IMR-90 (cell line): ENCODE results near the gene GRIPAP1. TPM values are rescaled to one million over a fixed set of nuclear protein-coding genes. Genes with fewer than 3 reads are reported as not detected.

Experiments used
- ATAC-seq: fragments of 200-7000 bp; cut with Tn5 transposase; 2 replicates; pipeline ENCODE4 v1.9.1; 2020; ENCODE audit warnings: low read depth, mild to moderate bottlenecking, moderate library complexity
- BruUV-seq: library from RNA; stranded (reverse); fragments of 400-500 nt; replicated peaks from 2 replicates; lab custom pipeline; 2021; lab: Mats Ljungman, UMichigan
- CTCF ChIA-PET: fragments of 300-600 bp; formaldehyde crosslinking; extraction: SDS; loops from one replicate; lab custom pipeline; 2021; ENCODE audit warnings: antibody characterized with exemption; lab: Yijun Ruan, JAX
- POLR2A ChIA-PET: fragments of 300-600 bp; sonication (Branson Sonifier 250); formaldehyde crosslinking; loops from one replicate; lab custom pipeline; 2022; ENCODE audit warnings: antibody characterized with exemption; ENCODE audit not compliant: unreplicated experiment; lab: Charles Lee
- DNase-seq: peaks from one replicate; pipeline ENCODE4 v3.0.0; 2013
- H2AFZ ChIP-seq: replicated peaks from 2 replicates; pipeline ENCODE3; 2013; ENCODE audit warnings: low read length, mild to moderate bottlenecking; ENCODE audit not compliant: poor library complexity
- H2AK5ac ChIP-seq: 2 replicates; pipeline ENCODE4 v1.6.1; 2013; ENCODE audit warnings: low read depth, low read length, inconsistent platforms
- H2AK9ac ChIP-seq: replicated peaks from 2 replicates; pipeline ENCODE3; 2013; ENCODE audit warnings: mild to moderate bottlenecking, low read depth, low read length, moderate library complexity; ENCODE audit not compliant: poor library complexity
- H2BK120ac ChIP-seq: 2 replicates; pipeline ENCODE4 v1.6.1; 2013; ENCODE audit warnings: low read depth, low read length, inconsistent platforms
- H2BK15ac ChIP-seq: 3 replicates; pipeline ENCODE4 v1.6.1; 2013; ENCODE audit warnings: low read depth, low read length, inconsistent platforms
- H2BK20ac ChIP-seq: 2 replicates; pipeline ENCODE4 v1.6.1; 2013; ENCODE audit warnings: low read depth, mild to moderate bottlenecking, inconsistent platforms, low read length, moderate library complexity
- H2BK5ac ChIP-seq: 2 replicates; pipeline ENCODE4 v1.6.1; 2013; ENCODE audit warnings: mild to moderate bottlenecking, low read depth, low read length, inconsistent platforms; ENCODE audit not compliant: poor library complexity, severe bottlenecking
- H3K14ac ChIP-seq: replicated peaks from 2 replicates; pipeline ENCODE4 v1.6.1; 2013; ENCODE audit warnings: low read depth, low read length, inconsistent platforms
- H3K18ac ChIP-seq: 2 replicates; pipeline ENCODE4 v1.6.1; 2013; ENCODE audit warnings: low read depth, low read length, control low read depth
- H3K23ac ChIP-seq: 2 replicates; pipeline ENCODE4 v1.6.1; 2013; ENCODE audit warnings: low read depth, low read length, inconsistent platforms
- H3K27ac ChIP-seq: 2 replicates; pipeline ENCODE4 v1.5.1; 2013; ENCODE audit warnings: mild to moderate bottlenecking, control low read depth, low read length; ENCODE audit not compliant: insufficient read depth
- H3K27me3 ChIP-seq: 2 replicates; pipeline ENCODE4 v1.6.1; 2013; ENCODE audit warnings: low read length; ENCODE audit not compliant: control insufficient read depth, insufficient read depth
- H3K36me3 ChIP-seq: 2 replicates; pipeline ENCODE4 v1.6.1; 2013; ENCODE audit warnings: low read length, mixed read lengths; ENCODE audit not compliant: control insufficient read depth, insufficient read depth
- H3K4ac ChIP-seq: 2 replicates; pipeline ENCODE4 v1.6.1; 2013; ENCODE audit warnings: low read depth, low read length, inconsistent platforms
- H3K4me1 ChIP-seq: 2 replicates; pipeline ENCODE4 v1.6.1; 2013; ENCODE audit warnings: low read length, mixed read lengths; ENCODE audit not compliant: control insufficient read depth, insufficient read depth
- H3K4me2 ChIP-seq: 2 replicates; pipeline ENCODE4 v1.6.1; 2013; ENCODE audit warnings: low read depth, mild to moderate bottlenecking, control low read depth, low read length, moderate library complexity
- H3K4me3 ChIP-seq: 2 replicates; pipeline ENCODE4 v1.5.1; 2013; ENCODE audit warnings: low read depth, mild to moderate bottlenecking, control low read depth, low read length, moderate library complexity; ENCODE audit not compliant: insufficient read depth
- H3K56ac ChIP-seq: 2 replicates; pipeline ENCODE4 v1.6.1; 2013; ENCODE audit warnings: low read length, inconsistent platforms; ENCODE audit not compliant: insufficient read depth; ENCODE audit errors: extremely low read depth
- H3K79me1 ChIP-seq, 2 experiments: 2 replicates each; pipeline ENCODE4 v1.6.1; 2013; ENCODE audit warnings: low read length in 2 of 2, inconsistent platforms in 1 of 2, low read depth in 1 of 2
- H3K9ac ChIP-seq: 2 replicates; pipeline ENCODE4 v1.6.1; 2013; ENCODE audit warnings: low read depth, low read length, control low read depth
- H3K9me1 ChIP-seq: 2 replicates; pipeline ENCODE4 v1.6.1; 2013; ENCODE audit warnings: low read length, inconsistent platforms; ENCODE audit not compliant: insufficient read depth
- H3K9me3 ChIP-seq: 2 replicates; pipeline ENCODE4 v1.6.1; 2013; ENCODE audit warnings: low read length; ENCODE audit not compliant: control insufficient read depth, insufficient read depth
- H4K20me1 ChIP-seq: 2 replicates; pipeline ENCODE4 v1.6.1; 2013; ENCODE audit warnings: low read length, inconsistent platforms; ENCODE audit not compliant: insufficient read depth
- H4K5ac ChIP-seq: 2 replicates; pipeline ENCODE4 v1.6.1; 2013; ENCODE audit warnings: mild to moderate bottlenecking, low read depth, low read length, control low read depth
- H4K8ac ChIP-seq, 2 experiments: 2 replicates each; pipeline ENCODE4 v1.6.1; 2013; ENCODE audit warnings: low read depth in 2 of 2, low read length in 2 of 2, control low read depth in 1 of 2, inconsistent platforms in 1 of 2
- H4K91ac ChIP-seq: 2 replicates; pipeline ENCODE4 v1.6.1; 2013; ENCODE audit warnings: low read depth, low read length, inconsistent platforms; ENCODE audit not compliant: insufficient read depth
- CHD1 ChIP-seq: IDR thresholded peaks from 2 replicates; pipeline ENCODE4 v1.6.1; 2012; ENCODE audit warnings: low read depth, low read length, improper control_type of control experiment
- RAD21 ChIP-seq: IDR thresholded peaks from 2 replicates; pipeline ENCODE4 v1.6.1; 2012; ENCODE audit warnings: low read length, improper control_type of control experiment
- WGBS, 2 experiments: methylation state at CpG; one replicate each; pipeline versions ENCODE4 v1.1.5 to v1.1.7; 2013; ENCODE audit warnings: missing lambda C conversion rate in 2 of 2; ENCODE audit not compliant: insufficient read length in 1 of 2; ENCODE audit errors: extremely low coverage in 2 of 2; 5-methylcytosine and 5-hydroxymethylcytosine counted together
- dilution Hi-C: fragments of 300-500 bp; cut with HindIII; formaldehyde crosslinking; loops from one replicate; pipeline ENCODE4 v1.14.3; 2018; ENCODE audit warnings: low sequenced_read_pairs; ENCODE audit not compliant: unreplicated experiment
- in situ Hi-C: fragments of 300-500 bp; cut with MboI; formaldehyde crosslinking; loops from 3 replicates; pipeline ENCODE4 v1.14.3; 2019; ENCODE audit warnings: low sequenced_read_pairs, inconsistent platforms, mixed read lengths
- intact Hi-C: fragments of 100-400 bp; cut with micrococcal nuclease; formaldehyde crosslinking; loops from 2 replicates; pipeline ENCODE4 v1.10.0; 2022
- polyA plus RNA-seq, 3 experiments: library from polyadenylated mRNA; depleted of rRNA; stranded (reverse); fragments of >200 nt; gene quantifications; 2 replicates each; pipeline ENCODE4 v1.2.3, GENCODE V29; 2012; ENCODE audit warnings: low replicate concordance in 1 of 3
- total RNA-seq: library from RNA; depleted of rRNA; stranded (reverse); fragments of >200 nt; gene quantifications from 2 replicates; pipeline ENCODE4 v1.2.3, GENCODE V29; 2012

Gene GRIPAP1
- total and polyA plus RNA-seq, 2 of the 4 experiments (the other 2 are of a cell fraction) = 17.9 to 25.0 TPM

- in situ Hi-C loops = no loop called here
- CTCF ChIA-PET = no interaction called here
- Histone ChIP-seq H3K9me1 (peaks cover 4% of the 10 kb centered on the region; the same call in 1 of the 2 replicates), H3K4me2 (no peak overlapping the region), H3K36me3 (peaks cover 30% of the 10 kb centered on the region), H3K23ac (peak overlapping the region; percentile 24; the same call in 1 of the 2 replicates), H4K20me1 (peaks cover 50% of the 10 kb centered on the region), H3K27ac (no peak overlapping the region), H2BK15ac (no peak overlapping the region), H2BK20ac (no peak overlapping the region), H3K18ac (no peak overlapping the region), H3K4ac (no peak overlapping the region), H2AK9ac (no peak overlapping the region), H3K9me3 (no peaks in the 10 kb centered on the region), H3K14ac (no peak overlapping the region), H3K9ac (no peak overlapping the region), H3K4me1 (no peaks in the 10 kb centered on the region; the same call in 1 of the 2 replicates), H2BK5ac (no peak overlapping the region), H4K8ac (no peak overlapping the region), H3K27me3 (no peaks in the 10 kb centered on the region), H2AFZ (no peak overlapping the region), H3K79me1 (peaks cover 0 to 51% of the 10 kb centered on the region in 2 experiments; a peak in 3 of 4 replicates), H4K5ac (no peak overlapping the region), H3K56ac (no peak overlapping the region), H3K4me3 (no peak overlapping the region), H2BK120ac (no peak overlapping the region), H4K91ac (no peak overlapping the region), H2AK5ac (no peak overlapping the region)
- intact Hi-C loops = loop anchor here (10.0 kb wide), 1 partner anchor 295 kb away; no protein-coding TSS in a partner anchor
- dilution Hi-C loops = no loop called here
- ATAC-seq (no peak), DNase-seq (no peak)
- BruUV-seq = no TSS peak
- no peak for TF ChIP-seq RAD21
- no peak for TF ChIP-seq CHD1
- 80% methylated on average over 1 of the region's 3 CpGs; no CpG with 5 or more reads in 1 of the 2 experiments for whole genome bisulfite sequencing, 2 experiments
- POLR2A ChIA-PET = no interaction called here
Measured at GRCh38 chrX:48939524-48940228, 62.4 kb downstream of the GRIPAP1 start.
